Thymus (tissue), 11 donors: ENCODE results near the gene THRB. TPM values are rescaled to one million over a fixed set of nuclear protein-coding genes. Genes with fewer than 3 reads are reported as not detected.

Source experiments
- DNase-seq, 9 donors: peaks; one replicate each; pipeline ENCODE4 v3.0.0-alpha.2; 2013; ENCODE audit warnings: low spot score in 9 of 9, low read depth in 6 of 9, missing footprints in 1 of 9
- H3K27ac ChIP-seq, 2 donors: one replicate each; pipeline ENCODE4 v1.5.1; 2013; ENCODE audit warnings: control low read depth in 1 of 2, low read depth in 1 of 2, low read length in 1 of 2, mild to moderate bottlenecking in 1 of 2, moderate library complexity in 1 of 2
- H3K27me3 ChIP-seq, 2 donors: one replicate each; pipeline ENCODE4 v1.5.1; 2013; ENCODE audit warnings: low read length in 1 of 2; ENCODE audit not compliant: control insufficient read depth in 2 of 2, insufficient read depth in 1 of 2
- H3K36me3 ChIP-seq, 2 donors: one replicate each; pipeline ENCODE4 v1.5.1; 2013; ENCODE audit warnings: low read length in 1 of 2, mild to moderate bottlenecking in 1 of 2, moderate library complexity in 1 of 2; ENCODE audit not compliant: control insufficient read depth in 2 of 2, insufficient read depth in 2 of 2
- H3K4me1 ChIP-seq, 2 donors: one replicate each; pipeline ENCODE4 v1.5.1; 2013; ENCODE audit warnings: low read length in 2 of 2; ENCODE audit not compliant: control insufficient read depth in 2 of 2, insufficient read depth in 2 of 2
- H3K4me3 ChIP-seq, 2 donors: one replicate each; pipeline ENCODE4 v1.5.1; 2013; ENCODE audit warnings: low read length in 2 of 2, control low read depth in 1 of 2, mild to moderate bottlenecking in 1 of 2
- H3K9me3 ChIP-seq, 2 donors: one replicate each; pipeline ENCODE4 v1.5.1; 2013; ENCODE audit warnings: low read length in 1 of 2, mild to moderate bottlenecking in 1 of 2; ENCODE audit not compliant: control insufficient read depth in 2 of 2, insufficient read depth in 1 of 2
- WGBS: extraction: QIAGEN DNeasy Blood & Tissue Kit; methylation state at CpG from one replicate; pipeline ENCODE4 v1.1.7; 2013; 5-methylcytosine and 5-hydroxymethylcytosine counted together
- polyA plus RNA-seq: library from polyadenylated mRNA; stranded (reverse); fragments of 200-250 nt; gene quantifications from one replicate; pipeline ENCODE4 v1.2.3, GENCODE V29; 2013
- total RNA-seq: library from RNA; stranded (reverse); fragments of 120-200 nt; gene quantifications from one replicate; pipeline ENCODE4 v1.2.4, GENCODE V29; 2013
- donor health status: healthy.

The THRB gene
- total and polyA plus RNA-seq, 2 donors, result 2.2 to 3.5 TPM

GRCh38 chr3:24145481-24145880, 349.2 kb downstream of the THRB start:
- H3K27me3 ChIP-seq, result no peaks in the 10 kb centered on the region
- H3K9me3 ChIP-seq, result no peaks in the 10 kb centered on the region
- no peaks in the 10 kb centered on the region for H3K4me1 ChIP-seq
- no peaks in the 10 kb centered on the region for H3K36me3 ChIP-seq
- no peak for DNase-seq
- H3K4me3 ChIP-seq, result no peak overlapping the region
- no peak overlapping the region for H3K27ac ChIP-seq

- 99% methylated on average over 1 of the region's 1 CpG for WGBS
- H3K4me1 ChIP-seq, result no peaks in the 10 kb centered on the region
- no peaks in the 10 kb centered on the region for H3K27me3 ChIP-seq
- DNase-seq, result no peak
- no peak overlapping the region for H3K4me3 ChIP-seq
- no peaks in the 10 kb centered on the region for H3K36me3 ChIP-seq
- no peaks in the 10 kb centered on the region for H3K9me3 ChIP-seq
- H3K27ac ChIP-seq, result no peak overlapping the region
These were observed 352.5 kb downstream of the THRB start for GRCh38 chr3:24142127-24142526.

- 97% methylated on average over 2 of the region's 2 CpGs for WGBS
These were observed 353.1 kb downstream of the THRB start for GRCh38 chr3:24141548-24141947.

GRCh38 chr3:24139463-24140412, 354.9 kb downstream of the THRB start:
- Histone ChIP-seq H3K4me3 (no peak overlapping the region), H3K4me1 (no peaks in the 10 kb centered on the region), H3K27ac (no peak overlapping the region), H3K9me3 (no peaks in the 10 kb centered on the region), H3K36me3 (no peaks in the 10 kb centered on the region), H3K27me3 (no peaks in the 10 kb centered on the region)
- WGBS, result 92% methylated on average over 4 of the region's 4 CpGs
- no peak for DNase-seq

More at GRCh38 chr3:24141548-24141947, 353.1 kb downstream of the THRB start:
- Histone ChIP-seq H3K9me3 (no peaks in the 10 kb centered on the region), H3K36me3 (no peaks in the 10 kb centered on the region), H3K27me3 (no peaks in the 10 kb centered on the region), H3K4me1 (no peaks in the 10 kb centered on the region), H3K4me3 (no peak overlapping the region), H3K27ac (no peak overlapping the region)
- no peak for DNase-seq

GRCh38 chr3:24138876-24139256, 355.8 kb downstream of the THRB start:
- no peak for DNase-seq
- no peak overlapping the region for H3K27ac ChIP-seq
- H3K9me3 ChIP-seq, result no peaks in the 10 kb centered on the region

GRCh38 chr3:24137958-24138875, 356.4 kb downstream of the THRB start:
- Histone ChIP-seq H3K27me3 (no peaks in the 10 kb centered on the region), H3K36me3 (no peaks in the 10 kb centered on the region), H3K4me3 (no peak overlapping the region), H3K4me1 (no peaks in the 10 kb centered on the region), H3K27ac (no peak overlapping the region), H3K9me3 (no peaks in the 10 kb centered on the region)
- DNase-seq, result no peak
- WGBS, result 91% methylated on average over 6 of the region's 6 CpGs

More at GRCh38 chr3:24138876-24139256, 355.8 kb downstream of the THRB start:
- no peaks in the 10 kb centered on the region for H3K36me3 ChIP-seq
- no peak overlapping the region for H3K4me3 ChIP-seq
- no peaks in the 10 kb centered on the region for H3K4me1 ChIP-seq
- 86% methylated on average over 1 of the region's 1 CpG for WGBS
- no peaks in the 10 kb centered on the region for H3K27me3 ChIP-seq

- Histone ChIP-seq H3K27ac (no peak overlapping the region), H3K9me3 (no peaks in the 10 kb centered on the region), H3K27me3 (no peaks in the 10 kb centered on the region), H3K4me1 (no peaks in the 10 kb centered on the region), H3K36me3 (no peaks in the 10 kb centered on the region), H3K4me3 (no peak overlapping the region)
- no peak for DNase-seq
- 93% methylated on average over 3 of the region's 3 CpGs for WGBS
These were observed 357.3 kb downstream of the THRB start for GRCh38 chr3:24137334-24137733.

GRCh38 chr3:24136624-24137310, 357.9 kb downstream of the THRB start:
- Histone ChIP-seq H3K4me1 (no peaks in the 10 kb centered on the region), H3K36me3 (no peaks in the 10 kb centered on the region), H3K27ac (no peak overlapping the region), H3K27me3 (no peaks in the 10 kb centered on the region), H3K4me3 (no peak overlapping the region), H3K9me3 (no peaks in the 10 kb centered on the region)
- no peak for DNase-seq
